ENCODE results near the gene FHIT. TPM values are rescaled to one million over a fixed set of nuclear protein-coding genes. Genes with fewer than 3 reads are reported as not detected.
A peak's percentile ranks its signal among the peaks of the same experiment; 100 is the strongest.

Gene FHIT
- total RNA-seq, 1 experiment from 2014 or later: 9.8 TPM

GRCh38 chr3:60841355-60841754 is 409.9 kb downstream of the FHIT start:
- Histone ChIP-seq H4K20me1 (ENCODE audit: insufficient read depth) (no peaks in the 10 kb centered on the region), H3K79me2 (ENCODE audit: low read depth) (no peaks in the 10 kb centered on the region), H2AFZ (no peak overlapping the region), H3K27ac (no peak overlapping the region), H3K4me2 (no peak overlapping the region), H3K9me3 (ENCODE audit: insufficient read depth, low read depth) (no peaks in the 10 kb centered on the region), H3K27me3 (ENCODE audit: insufficient read depth, low read depth) (no peaks in the 10 kb centered on the region), H3F3A (ENCODE audit: insufficient read depth, low read depth) (no peaks in the 10 kb centered on the region), H3K4me1 (replicated peaks; ENCODE audit: insufficient read depth) (no peaks in the 10 kb centered on the region; the same call in 1 of the 2 replicates), H3K4me3 (no peak overlapping the region), H3K9me2 (ENCODE audit: insufficient read depth) (no peaks in the 10 kb centered on the region), H3K36me3 (ENCODE audit: low read depth) (no peaks in the 10 kb centered on the region)
- no TSS peak for BruUV-seq (replicated peaks)
- no peak for TF ChIP-seq CTCF (conservative IDR thresholded peaks at IDR 0.05)
- no peak for TF ChIP-seq EZH2 (IDR thresholded peaks at IDR 0.05; ENCODE audit: low read depth)
- POLR2A ChIA-PET (ENCODE audit: unreplicated experiment): interaction anchor here (0.7 kb wide), 1 partner anchor 341 kb away, joined by 4 read pairs; no protein-coding TSS in a partner anchor
- CTCF ChIA-PET: no interaction called here
- DNase-seq: peak in 1 of 2 experiments; percentile 77
- intact Hi-C loops (cut with micrococcal nuclease; ENCODE audit: unreplicated experiment): no loop called here

- H3K27ac ChIP-seq: no peak overlapping the region
- no peaks in the 10 kb centered on the region for H3K79me2 ChIP-seq (ENCODE audit: low read depth)
- POLR2A ChIA-PET (ENCODE audit: unreplicated experiment): no interaction called here
- no peaks in the 10 kb centered on the region for H4K20me1 ChIP-seq (ENCODE audit: insufficient read depth)
- intact Hi-C loops (cut with micrococcal nuclease; ENCODE audit: unreplicated experiment): no loop called here
- no peaks in the 10 kb centered on the region for H3F3A ChIP-seq (ENCODE audit: insufficient read depth, low read depth)
- no peak overlapping the region for H3K4me3 ChIP-seq
- no peaks in the 10 kb centered on the region; the same call in 1 of the 2 replicates for H3K4me1 ChIP-seq (replicated peaks; ENCODE audit: insufficient read depth)
- BruUV-seq (replicated peaks): no TSS peak
- DNase-seq: no peak
- no peak overlapping the region for H3K4me2 ChIP-seq
- CTCF ChIA-PET: no interaction called here
- TF ChIP-seq CTCF (conservative IDR thresholded peaks at IDR 0.05) (no peak), EZH2 (IDR thresholded peaks at IDR 0.05; ENCODE audit: low read depth) (no peak)
- no peaks in the 10 kb centered on the region for H3K9me2 ChIP-seq (ENCODE audit: insufficient read depth)
- no peak overlapping the region for H2AFZ ChIP-seq
- no peaks in the 10 kb centered on the region for H3K27me3 ChIP-seq (ENCODE audit: insufficient read depth, low read depth)
- no peaks in the 10 kb centered on the region for H3K9me3 ChIP-seq (ENCODE audit: insufficient read depth, low read depth)
- H3K36me3 ChIP-seq (ENCODE audit: low read depth): no peaks in the 10 kb centered on the region
Observed at GRCh38 chr3:60839246-60839645, 412.0 kb downstream of the FHIT start.

GRCh38 chr3:60835796-60836195 is 415.5 kb downstream of the FHIT start:
- no peaks in the 10 kb centered on the region for H3K27me3 ChIP-seq (ENCODE audit: insufficient read depth, low read depth)
- BruUV-seq (replicated peaks): no TSS peak
- intact Hi-C loops (cut with micrococcal nuclease; ENCODE audit: unreplicated experiment): no loop called here
- TF ChIP-seq EZH2 (IDR thresholded peaks at IDR 0.05; ENCODE audit: low read depth) (no peak), CTCF (conservative IDR thresholded peaks at IDR 0.05) (no peak)
- H3K79me2 ChIP-seq (ENCODE audit: low read depth): no peaks in the 10 kb centered on the region
- CTCF ChIA-PET: no interaction called here
- POLR2A ChIA-PET (ENCODE audit: unreplicated experiment): interaction anchor here (0.7 kb wide), 1 partner anchor 29 kb away, joined by 3 read pairs; no protein-coding TSS in a partner anchor
- no peaks in the 10 kb centered on the region for H3F3A ChIP-seq (ENCODE audit: insufficient read depth, low read depth)
- H4K20me1 ChIP-seq (ENCODE audit: insufficient read depth): no peaks in the 10 kb centered on the region
- H3K9me3 ChIP-seq (ENCODE audit: insufficient read depth, low read depth): no peaks in the 10 kb centered on the region
- no peak overlapping the region for H3K4me3 ChIP-seq
- no peak for DNase-seq
- no peaks in the 10 kb centered on the region for H3K4me1 ChIP-seq (replicated peaks; ENCODE audit: insufficient read depth)
- no peak overlapping the region for H3K4me2 ChIP-seq
- H3K27ac ChIP-seq: no peak overlapping the region
- no peak overlapping the region for H2AFZ ChIP-seq
- H3K36me3 ChIP-seq (ENCODE audit: low read depth): no peaks in the 10 kb centered on the region
- no peaks in the 10 kb centered on the region for H3K9me2 ChIP-seq (ENCODE audit: insufficient read depth)

Measured in PC-9 (cell line).